GM12891 (cell line): ENCODE measurements around the gene KRTAP20-2. TPM values are rescaled to one million over a fixed set of nuclear protein-coding genes. Genes with fewer than 3 reads are reported as not detected.

Experiments
- DNase-seq: peaks from one replicate; pipeline ENCODE4 v3.0.0; 2011; ENCODE audit warnings: low spot score; ENCODE audit not compliant: insufficient read length
- FAIRE-seq: peaks from 2 replicates; lab custom pipeline; 2011; peaks lifted over from hg19 to GRCh38; lab: Jason Lieb, UNC
- PAX5 ChIP-seq: IDR thresholded peaks from 2 replicates; pipeline ENCODE4 v1.6.1; 2011; ENCODE audit warnings: low read length, moderate library complexity, mild to moderate bottlenecking; ENCODE audit not compliant: insufficient read depth, severe bottlenecking
- POLR2A ChIP-seq: IDR thresholded peaks from 2 replicates; pipeline ENCODE4 v1.6.1; 2011; ENCODE audit warnings: low read depth, low read length, control low read depth
- POLR2AphosphoS5 ChIP-seq: IDR thresholded peaks from 2 replicates; pipeline ENCODE4 v1.6.1; 2011; ENCODE audit warnings: low read depth, low read length, control low read depth
- POU2F2 ChIP-seq: IDR thresholded peaks from 2 replicates; pipeline ENCODE4 v1.6.1; 2011; ENCODE audit warnings: low read depth, mild to moderate bottlenecking, control low read depth, low read length, moderate library complexity
- SPI1 ChIP-seq: IDR thresholded peaks from 2 replicates; pipeline ENCODE4 v1.6.1; 2011; ENCODE audit warnings: low read depth, low read length, control low read depth
- TAF1 ChIP-seq: IDR thresholded peaks from 2 replicates; pipeline ENCODE4 v1.6.1; 2011; ENCODE audit warnings: low read depth, low read length, control low read depth
- polyA plus RNA-seq: library from polyadenylated mRNA; unstranded; fragments of >200 nt; gene quantifications from one replicate; pipeline ENCODE4 v1.2.1, GENCODE V29; 2012; ENCODE audit warnings: low read depth, missing spikeins, inconsistent platforms; ENCODE audit not compliant: missing spikeins

KRTAP20-2 gene
- not detected for polyA plus RNA-seq

DNA sequence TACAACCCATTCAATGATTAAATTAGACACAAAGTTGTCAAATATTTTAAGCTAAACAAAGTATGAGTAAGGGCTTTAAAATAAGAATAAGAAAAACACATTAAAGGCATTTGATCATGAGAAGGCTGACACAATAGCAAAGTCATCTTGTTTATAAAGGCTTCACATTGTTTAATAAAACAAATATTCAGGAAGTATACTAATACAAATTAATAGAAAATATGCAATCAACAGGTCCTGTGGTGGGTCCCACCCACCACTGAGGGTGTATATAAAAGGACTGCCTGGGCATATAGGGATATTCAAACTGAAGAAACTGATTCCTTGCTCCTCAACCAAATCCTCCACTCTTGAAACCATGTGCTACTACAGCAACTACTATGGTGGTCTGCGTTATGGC lies at the start of gene KRTAP20-2:
Gene KRTAP20-2, plus strand, starts transcription at position 301 of the 400 bp plus-strand sequence. Its CDS starts 58 bp downstream, at position 359.
- TF ChIP-seq SPI1 (no peak), POLR2A (no peak), TAF1 (no peak), POU2F2 (no peak), POLR2AphosphoS5 (no peak), PAX5 (no peak)
- DNase-seq (no peak), FAIRE-seq (no peak)

- DNase-seq (no peak), FAIRE-seq (no peak)
- TF ChIP-seq TAF1: no peak
- TF ChIP-seq POLR2AphosphoS5: no peak
- TF ChIP-seq POU2F2: no peak
- TF ChIP-seq SPI1: no peak
- TF ChIP-seq POLR2A: no peak
These were observed 44.7 kb upstream of the KRTAP20-2 start, which contains the start of gene KRTAP22-2 for GRCh38 chr21:30590297-30590696. Gene KRTAP22-2, minus strand, starts transcription at chr21:30590397.

DNA sequence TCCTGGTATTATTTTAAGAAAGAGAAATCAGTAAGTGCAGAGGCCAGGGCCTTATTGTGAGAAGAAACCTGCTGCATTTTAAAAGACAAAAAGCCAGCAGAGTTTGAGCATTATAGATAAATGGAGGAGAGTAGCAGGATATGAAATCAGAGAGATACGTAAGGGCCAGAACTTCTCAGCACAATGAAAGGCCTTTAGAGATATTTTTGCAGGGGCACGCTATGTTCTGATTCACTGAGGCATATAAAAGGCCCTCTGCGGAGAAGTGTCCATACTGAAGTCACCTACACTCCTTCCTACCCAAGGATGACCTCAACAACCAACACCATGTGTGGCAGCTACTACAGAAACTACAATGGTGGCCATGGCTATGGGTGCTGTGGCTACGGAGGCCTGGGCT lies 42.9 kb upstream of the KRTAP20-2 start, which contains the start of gene KRTAP6-3:
Gene KRTAP6-3, plus strand, starts transcription at position 301 of the 400 bp plus-strand sequence. Its CDS starts 6 bp downstream, at position 307.
- DNase-seq (no peak), FAIRE-seq (no peak)
- TF ChIP-seq POLR2AphosphoS5 (no peak), TAF1 (no peak), POU2F2 (no peak), SPI1 (no peak), PAX5 (no peak)

- TF ChIP-seq POU2F2 (no peak), SPI1 (no peak), POLR2A (no peak), TAF1 (no peak), PAX5 (no peak), POLR2AphosphoS5 (no peak)
- DNase-seq (no peak), FAIRE-seq (no peak)
These were observed 36.2 kb upstream of the KRTAP20-2 start, which contains the start of gene KRTAP6-2 for GRCh38 chr21:30598802-30599201. Gene KRTAP6-2, minus strand, starts transcription at chr21:30598902. Its CDS starts 28 bp downstream, at chr21:30598874.

GRCh38 chr21:30600787-30601186 lies 34.2 kb upstream of the KRTAP20-2 start, which contains the start of gene KRTAP22-1:
Gene KRTAP22-1, plus strand, starts transcription at chr21:30601087.
- DNase-seq (no peak), FAIRE-seq (no peak)
- TF ChIP-seq POLR2AphosphoS5 (no peak), POU2F2 (no peak), TAF1 (no peak), SPI1 (no peak), PAX5 (no peak), POLR2A (no peak)

DNA sequence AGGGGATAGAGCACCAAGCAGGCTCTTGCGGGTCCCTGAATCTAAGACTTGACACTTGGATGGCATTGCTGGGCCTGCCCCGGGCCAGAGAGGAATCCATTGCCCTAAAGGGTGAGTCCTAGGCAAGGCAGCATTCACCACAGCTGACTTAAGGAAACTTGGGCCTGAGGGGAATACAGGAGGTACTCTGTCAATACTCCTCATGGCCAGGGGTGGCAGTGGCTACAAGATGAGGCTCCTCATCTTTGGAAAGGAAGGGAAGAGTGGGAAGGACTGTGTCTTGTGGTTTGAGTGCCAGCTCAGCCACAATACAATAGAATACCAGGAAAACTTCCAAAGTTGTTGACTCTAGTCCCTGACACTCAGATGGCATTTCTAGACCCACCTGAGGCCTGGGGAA lies 29.0 kb upstream of the KRTAP20-2 start:
- DNase-seq (no peak), FAIRE-seq (no peak)
- TF ChIP-seq PAX5: no peak
- no peak for TF ChIP-seq TAF1
- no peak for TF ChIP-seq POU2F2
- no peak for TF ChIP-seq SPI1

GRCh38 chr21:30612132-30612531 lies 22.9 kb upstream of the KRTAP20-2 start:
- TF ChIP-seq SPI1 (no peak), TAF1 (no peak), POLR2AphosphoS5 (no peak), POU2F2 (no peak), POLR2A (no peak), PAX5 (no peak)
- DNase-seq (no peak), FAIRE-seq (no peak)

DNA sequence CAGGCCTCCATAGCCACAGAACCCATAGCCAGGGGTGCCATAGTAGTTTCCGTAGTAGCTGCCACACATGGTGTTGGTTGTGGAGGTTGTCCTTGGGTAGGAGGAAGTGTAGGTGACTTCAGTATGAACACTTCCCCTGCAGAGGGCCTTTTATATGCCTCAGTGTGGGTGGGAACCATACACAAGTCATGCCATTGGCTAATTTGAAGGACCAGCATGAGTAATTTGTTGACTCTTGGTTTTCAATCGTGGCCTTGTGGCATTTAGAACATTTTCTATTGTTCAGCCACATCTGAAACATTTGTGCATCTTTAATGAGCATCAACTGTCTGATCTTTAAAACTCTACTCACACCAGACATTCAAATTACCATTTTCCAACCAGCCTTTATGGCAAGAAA lies 21.2 kb upstream of the KRTAP20-2 start, which contains the start of gene KRTAP6-1:
Gene KRTAP6-1, minus strand, starts transcription at position 95 of the 400 bp plus-strand sequence. Its CDS starts 26 bp downstream, at position 69.
- TF ChIP-seq SPI1 (peak; percentile 14; the same call in 1 of the 2 replicates), POLR2AphosphoS5 (no peak), POU2F2 (no peak)
- DNase-seq (no peak), FAIRE-seq (no peak)

GRCh38 chr21:30615199-30615598 lies 19.8 kb upstream of the KRTAP20-2 start:
- DNase-seq: no peak
- TF ChIP-seq TAF1 (no peak), SPI1 (peak; percentile 35; the same call in 1 of the 2 replicates)
- FAIRE-seq: no peak

GRCh38 chr21:30616125-30616524 lies 18.9 kb upstream of the KRTAP20-2 start, which contains the start of gene KRTAP20-1:
Gene KRTAP20-1, plus strand, starts transcription at chr21:30616425. Its CDS starts 30 bp downstream, at chr21:30616455.
- DNase-seq (no peak), FAIRE-seq (no peak)
- TF ChIP-seq POLR2A (no peak), POLR2AphosphoS5 (no peak)

DNA sequence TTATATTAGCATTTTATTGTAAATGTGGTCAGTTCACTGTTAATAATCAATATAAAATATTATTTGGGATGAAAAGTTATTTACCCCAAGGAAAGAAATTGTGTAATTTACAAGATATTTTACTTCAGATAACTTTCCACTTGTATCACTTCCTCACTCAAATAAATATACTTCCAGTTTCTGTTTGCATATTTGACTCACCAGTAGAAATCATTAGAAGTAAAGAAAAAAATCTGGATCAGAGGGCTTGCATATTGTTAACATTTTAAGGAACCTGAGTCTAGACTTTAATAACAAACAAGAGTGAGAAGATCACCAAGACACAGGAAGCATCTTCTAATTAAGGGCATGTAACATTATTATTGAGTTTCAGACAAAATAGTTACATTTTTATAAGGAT lies 14.9 kb upstream of the KRTAP20-2 start:
- FAIRE-seq (no peak), DNase-seq (no peak)
- TF ChIP-seq POLR2A (no peak), POU2F2 (no peak), PAX5 (no peak), POLR2AphosphoS5 (no peak), TAF1 (no peak), SPI1 (no peak)
